Loucy (cell line): Measurements from ENCODE around the gene CNTFR.

ENCODE experiments used
- H2AFZ ChIP-seq: fragments of 200-600 bp; sonication (generic); 2 replicates; pipeline ENCODE4 v1.6.0; 2016; ENCODE audit warnings: antibody characterized with exemption, mild to moderate bottlenecking, low read length, moderate library complexity
- H3F3A ChIP-seq: fragments of 200-600 bp; 2 replicates; pipeline ENCODE4 v1.6.0; 2016; ENCODE audit warnings: antibody characterized with exemption, low read depth, mild to moderate bottlenecking
- H3K27me3 ChIP-seq: fragments of 200-600 bp; sonication (generic); 2 replicates; pipeline ENCODE4 v1.6.1; 2014; ENCODE audit warnings: low read length, mild to moderate bottlenecking; ENCODE audit not compliant: insufficient read depth, poor library complexity, severe bottlenecking
- H3K36me3 ChIP-seq: fragments of 200-600 bp; sonication (generic); 2 replicates; pipeline ENCODE4 v1.6.1; 2016; ENCODE audit warnings: low read length; ENCODE audit not compliant: insufficient read depth
- H3K4me1 ChIP-seq: fragments of 200-600 bp; sonication (generic); 2 replicates; pipeline ENCODE4 v1.5.1; 2014; ENCODE audit warnings: low read length, mild to moderate bottlenecking; ENCODE audit not compliant: insufficient read depth, poor library complexity, severe bottlenecking
- H3K4me2 ChIP-seq: fragments of 200-600 bp; sonication (generic); 2 replicates; pipeline ENCODE4 v1.6.0; 2014; ENCODE audit warnings: antibody characterized with exemption, low read length, low read depth, mild to moderate bottlenecking; ENCODE audit not compliant: poor library complexity, severe bottlenecking
- H3K4me3 ChIP-seq: fragments of 200-600 bp; sonication (generic); 2 replicates; pipeline ENCODE4 v1.5.1; 2014; ENCODE audit warnings: low read length, mild to moderate bottlenecking, mixed read lengths; ENCODE audit not compliant: poor library complexity, severe bottlenecking
- H3K79me2 ChIP-seq: fragments of 200-600 bp; sonication (generic); 2 replicates; pipeline ENCODE4 v1.6.1; 2014; ENCODE audit warnings: low read length; ENCODE audit not compliant: insufficient read depth
- H3K9ac ChIP-seq: fragments of 200-600 bp; sonication (generic); 2 replicates; pipeline ENCODE4 v1.6.0; 2014; ENCODE audit warnings: mild to moderate bottlenecking, low read depth, low read length, moderate library complexity; ENCODE audit not compliant: poor library complexity, severe bottlenecking
- H3K9me2 ChIP-seq: fragments of 200-600 bp; sonication (generic); replicated peaks from 2 replicates; pipeline ENCODE4 v1.6.1; 2016; ENCODE audit warnings: low read depth, low read length, mixed read lengths
- H3K9me3 ChIP-seq: fragments of 200-600 bp; sonication (generic); 2 replicates; pipeline ENCODE4 v1.6.1; 2014; ENCODE audit warnings: mild to moderate bottlenecking, antibody characterized with exemption, low read length, low read depth; ENCODE audit not compliant: insufficient read depth
- H4K20me1 ChIP-seq: fragments of 200-600 bp; sonication (generic); 2 replicates; pipeline ENCODE4 v1.6.0; 2014; ENCODE audit warnings: antibody characterized with exemption, low read length, mild to moderate bottlenecking; ENCODE audit not compliant: insufficient read depth, poor library complexity, severe bottlenecking
- CTCF ChIP-seq: fragments of 200-600 bp; sonication (generic); conservative IDR thresholded peaks from 2 replicates; pipeline ENCODE4 v1.5.1; 2014; ENCODE audit warnings: mild to moderate bottlenecking, antibody characterized with exemption, low read length
- EZH2phosphoT487 ChIP-seq: fragments of 200-600 bp; IDR thresholded peaks from 2 replicates; pipeline ENCODE4 v1.6.1; 2018; ENCODE audit warnings: antibody characterized with exemption, mild to moderate bottlenecking, moderate library complexity, borderline replicate concordance

The CNTFR gene

DNA sequence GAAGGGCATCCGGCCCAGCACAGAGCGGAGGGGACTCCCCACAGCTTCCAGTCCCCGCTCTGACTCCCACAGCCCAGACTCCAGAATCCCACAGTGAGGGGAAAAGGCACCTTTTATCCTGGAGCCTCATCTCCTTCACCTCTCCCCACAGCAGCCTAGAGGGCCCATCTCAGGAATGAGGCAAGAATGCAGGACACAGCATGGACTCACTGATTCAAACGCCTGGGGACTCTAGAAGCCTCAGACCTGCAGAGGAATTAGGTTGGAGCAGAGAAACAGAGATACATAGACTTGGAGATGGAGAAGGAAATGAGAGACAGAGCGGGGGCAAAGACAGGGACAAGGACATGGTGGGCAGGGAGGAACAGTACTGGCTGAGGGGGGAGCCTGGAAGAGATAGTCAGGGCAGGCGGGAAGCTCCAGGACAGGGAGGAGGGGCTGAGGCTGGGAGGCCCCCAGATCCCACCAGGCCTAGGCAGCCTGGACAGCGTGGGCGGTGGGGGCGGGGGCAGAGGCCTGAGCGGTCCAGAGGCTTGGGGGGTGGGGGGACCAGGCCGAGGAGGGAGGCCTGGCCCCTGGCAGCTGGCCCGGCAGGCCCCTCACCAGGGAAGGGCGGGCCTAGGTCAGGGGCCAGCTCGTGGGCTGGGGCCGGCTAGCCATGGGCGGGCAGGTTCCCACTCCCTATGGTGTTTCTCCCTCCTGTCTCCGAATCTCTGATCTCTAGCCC is 15.8 kb downstream of the CNTFR start:
- no peak overlapping the region for H3K4me3 ChIP-seq
- no peaks in the 10 kb centered on the region for H3K4me1 ChIP-seq
- no peaks in the 10 kb centered on the region for H3K79me2 ChIP-seq
- no peaks in the 10 kb centered on the region for H3K36me3 ChIP-seq
- no peak overlapping the region for H3K9ac ChIP-seq
- H3K4me2 ChIP-seq = no peak overlapping the region
- no peaks in the 10 kb centered on the region for H4K20me1 ChIP-seq
- H2AFZ ChIP-seq = no peak overlapping the region
- H3F3A ChIP-seq = no peaks in the 10 kb centered on the region
- no peak for TF ChIP-seq CTCF
- no peak for TF ChIP-seq EZH2phosphoT487
- no peaks in the 10 kb centered on the region for H3K9me3 ChIP-seq
- H3K9me2 ChIP-seq = no peaks in the 10 kb centered on the region
- no peaks in the 10 kb centered on the region for H3K27me3 ChIP-seq

GRCh38 chr9:34572628-34573027 is 16.9 kb downstream of the CNTFR start:
- TF ChIP-seq CTCF = no peak
- no peak for TF ChIP-seq EZH2phosphoT487
- Histone ChIP-seq H3K79me2 (no peaks in the 10 kb centered on the region), H2AFZ (no peak overlapping the region), H3F3A (no peaks in the 10 kb centered on the region), H3K9me3 (no peaks in the 10 kb centered on the region), H4K20me1 (no peaks in the 10 kb centered on the region), H3K9ac (no peak overlapping the region), H3K36me3 (no peaks in the 10 kb centered on the region), H3K4me1 (no peaks in the 10 kb centered on the region), H3K4me2 (no peak overlapping the region), H3K4me3 (no peak overlapping the region), H3K27me3 (no peaks in the 10 kb centered on the region), H3K9me2 (no peaks in the 10 kb centered on the region)

DNA sequence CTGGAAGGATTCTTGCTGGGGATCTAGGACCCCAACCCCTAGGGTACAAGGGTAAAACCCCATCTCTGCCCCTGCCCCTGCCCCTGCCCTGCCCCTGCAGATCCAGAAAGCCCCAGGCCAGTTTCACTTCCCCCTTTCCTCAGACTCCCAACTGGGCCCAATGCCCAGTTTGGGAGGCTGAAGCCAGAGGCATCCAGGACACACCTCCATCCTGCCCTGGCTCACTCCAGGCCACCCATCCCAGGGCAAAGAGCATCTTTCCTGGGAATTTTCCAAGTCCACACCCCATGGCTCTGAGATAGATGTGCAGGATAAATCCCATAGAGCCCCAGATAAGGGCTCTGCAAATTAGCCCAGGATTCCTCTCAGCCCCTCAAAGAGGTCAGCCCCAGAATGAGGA is 17.4 kb downstream of the CNTFR start:
- no peak overlapping the region for H3K9ac ChIP-seq
- no peaks in the 10 kb centered on the region for H4K20me1 ChIP-seq
- H3K4me3 ChIP-seq = no peak overlapping the region
- H3K79me2 ChIP-seq = no peaks in the 10 kb centered on the region
- no peaks in the 10 kb centered on the region for H3K9me2 ChIP-seq
- TF ChIP-seq CTCF = no peak
- no peak for TF ChIP-seq EZH2phosphoT487
- H3K27me3 ChIP-seq = no peaks in the 10 kb centered on the region
- H3K9me3 ChIP-seq = no peaks in the 10 kb centered on the region
- no peaks in the 10 kb centered on the region for H3K36me3 ChIP-seq
- no peak overlapping the region for H2AFZ ChIP-seq
- no peak overlapping the region for H3K4me2 ChIP-seq
- H3F3A ChIP-seq = no peaks in the 10 kb centered on the region
- no peaks in the 10 kb centered on the region for H3K4me1 ChIP-seq
